ENCODE results near the gene GPRC5D.

GPRC5D gene

DNA sequence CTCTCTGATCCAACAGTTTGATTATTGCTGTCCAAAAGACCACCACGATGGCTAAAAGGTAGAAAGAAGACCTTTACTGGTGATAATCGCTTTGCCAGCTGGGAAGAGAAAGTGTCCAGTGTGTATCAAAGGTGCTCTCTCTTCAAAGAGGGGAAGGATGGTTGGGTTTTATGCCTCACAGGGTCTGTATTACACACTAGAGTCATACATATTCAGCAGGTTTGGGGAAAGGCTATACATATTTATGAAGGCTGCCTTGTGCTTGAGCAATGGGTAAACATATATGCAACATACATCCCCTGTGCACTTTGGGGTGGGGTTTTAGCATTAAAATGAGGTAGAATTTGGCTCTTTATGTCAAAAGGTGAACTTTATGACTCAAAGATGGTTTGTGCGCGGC, 18.2 kb downstream of the GPRC5D start:
- DNase-seq = no peak

DNA sequence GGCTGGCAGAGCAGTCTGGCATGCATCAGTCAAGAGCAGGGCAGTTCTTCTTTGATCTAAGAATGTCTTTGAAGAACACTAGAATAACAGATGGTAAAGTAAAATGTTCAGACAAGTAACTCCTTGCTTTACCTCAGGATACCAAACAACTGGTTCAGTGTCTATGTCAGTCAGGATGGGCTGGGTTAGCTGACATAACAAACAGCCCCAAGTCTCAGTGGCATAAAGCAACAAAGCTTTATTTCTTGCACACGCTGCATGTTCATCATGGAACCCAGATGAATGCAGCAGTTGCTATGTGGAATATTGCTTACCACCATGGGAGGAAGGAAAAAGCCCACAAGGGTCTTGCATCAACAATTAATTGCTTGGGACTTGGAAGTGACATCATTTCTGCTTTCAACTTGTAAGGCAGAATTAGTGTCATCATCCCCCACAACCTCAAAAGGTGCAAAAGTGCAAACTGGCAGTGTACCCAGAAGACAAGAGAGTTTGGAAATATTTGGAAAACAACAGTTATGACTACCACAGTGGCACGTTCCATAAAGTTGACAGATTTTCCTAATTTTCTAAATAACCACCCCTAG, 21.2 kb downstream of the GPRC5D start:
- no peak for DNase-seq

DNA sequence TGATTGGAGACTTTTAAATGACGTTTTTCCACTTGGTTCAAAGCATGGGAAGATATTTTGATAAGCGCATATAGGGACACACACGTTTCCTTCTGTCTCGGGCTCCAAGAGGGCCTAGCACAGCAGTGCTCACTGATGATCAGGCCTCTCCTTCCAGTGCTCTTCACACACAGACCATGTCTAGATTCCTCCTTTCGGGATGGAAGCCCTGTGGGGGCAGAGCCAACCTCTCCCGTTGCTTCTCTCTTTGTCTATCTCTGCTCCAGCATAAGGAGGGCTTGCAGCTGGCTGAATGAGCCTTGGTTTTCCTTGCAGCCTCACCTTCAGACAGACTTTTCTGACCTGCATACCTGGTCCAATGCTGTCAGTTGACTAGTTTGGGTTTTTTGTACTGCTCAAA, 22.3 kb downstream of the GPRC5D start:
- no peak for DNase-seq

DNA sequence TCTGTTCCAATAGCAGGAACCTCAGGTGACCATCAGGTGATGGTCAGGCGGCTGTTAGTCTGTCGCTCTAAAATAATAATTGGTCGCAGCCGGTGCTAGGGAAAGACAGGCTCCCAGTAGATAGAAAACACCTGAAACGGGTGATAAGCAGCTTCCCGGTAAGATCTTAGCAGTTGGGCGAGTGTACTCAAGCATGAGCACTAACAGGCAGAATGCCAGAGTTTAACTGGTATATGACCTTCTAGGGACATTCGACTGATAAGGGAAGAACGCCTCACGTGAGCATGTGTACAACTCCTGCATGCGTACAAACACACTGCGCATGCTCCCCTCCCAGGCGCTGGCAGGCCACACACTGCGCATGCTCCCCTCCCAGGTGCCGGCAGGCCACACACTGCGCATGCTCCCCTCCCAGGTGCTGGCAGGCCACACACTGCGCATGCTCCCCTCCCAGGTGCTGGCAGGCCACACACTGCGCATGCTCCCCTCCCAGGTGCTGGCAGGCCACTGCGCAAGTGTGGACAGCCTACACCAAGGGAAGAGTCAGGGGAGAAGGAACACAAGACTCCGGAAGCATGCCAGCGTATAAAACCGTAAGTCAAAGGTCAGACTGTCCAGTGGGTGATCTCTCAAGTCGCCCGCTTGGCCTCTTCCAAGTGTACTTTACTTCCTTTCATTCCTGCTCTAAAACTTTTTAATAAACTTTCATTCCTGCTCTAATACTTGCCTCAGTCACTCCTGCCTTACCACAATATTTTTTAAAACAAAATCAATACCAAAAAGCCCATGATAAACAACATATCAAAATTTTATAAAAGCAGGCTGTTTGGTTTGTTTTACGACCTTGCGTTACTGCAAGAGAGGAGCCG, 24.5 kb downstream of the GPRC5D start:
- DNase-seq = peak; percentile 15

DNA sequence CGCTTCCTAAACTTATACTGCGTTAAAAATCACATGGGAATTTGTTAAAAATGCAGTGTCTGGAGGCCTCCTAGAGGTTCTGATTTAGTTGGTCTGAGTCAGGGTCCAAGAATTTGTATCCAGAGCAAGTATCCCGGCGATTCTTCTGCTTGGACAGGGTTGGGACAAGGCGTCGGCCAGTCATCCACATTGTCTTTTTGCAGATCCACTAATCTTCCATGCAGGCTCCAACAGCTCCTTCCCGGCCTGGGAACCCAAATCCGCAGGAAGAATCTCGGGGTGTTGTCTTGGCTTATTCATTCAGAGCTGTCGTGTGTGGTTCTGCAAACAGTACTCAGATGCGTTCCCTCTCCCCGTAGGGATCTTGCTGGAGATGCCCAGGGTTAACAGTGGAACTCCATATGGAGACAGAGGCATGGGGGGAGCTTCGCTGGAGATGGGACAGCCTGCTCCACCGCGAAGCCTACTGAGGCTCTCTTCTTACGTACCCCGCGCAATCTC, 25.3 kb downstream of the GPRC5D start:
- DNase-seq = no peak

DNA sequence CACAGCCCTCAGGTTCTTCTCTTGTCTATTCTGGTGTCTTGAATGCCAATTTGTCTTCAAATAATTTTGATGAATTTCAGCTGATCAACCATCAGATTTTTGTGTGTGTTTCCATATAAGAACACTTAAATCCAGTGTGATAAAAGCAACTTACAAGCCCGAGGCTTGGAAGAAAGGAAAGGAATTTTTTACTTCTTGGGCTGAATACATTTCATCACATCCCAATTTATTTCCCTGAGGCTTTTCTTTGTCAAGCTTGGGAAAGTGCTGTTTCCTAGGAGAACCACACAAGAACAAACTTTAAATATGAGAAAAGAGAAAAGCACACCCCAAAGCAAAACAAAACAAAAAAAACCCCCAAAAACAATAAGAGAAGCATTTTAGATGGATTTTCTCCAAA, 26.6 kb downstream of the GPRC5D start:
- no peak for DNase-seq

DNA sequence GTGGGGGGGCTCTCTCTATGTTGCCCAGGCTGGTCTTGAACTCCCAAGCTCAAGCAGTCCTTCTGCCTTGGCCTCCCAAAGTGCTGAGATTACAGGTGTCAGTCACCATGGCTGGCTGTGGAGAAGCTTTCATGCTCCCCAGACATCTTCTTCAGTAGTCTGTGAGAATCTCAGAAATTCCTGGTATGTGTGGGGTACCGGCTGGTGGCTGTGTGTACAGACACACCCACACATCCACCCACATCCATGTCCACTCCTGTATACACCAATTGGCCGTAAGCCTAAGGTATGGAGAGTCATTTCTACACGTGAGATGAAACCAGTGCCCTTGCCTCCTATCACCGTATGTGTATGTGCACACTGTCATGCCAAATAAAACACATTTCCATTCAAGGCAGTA, 27.8 kb downstream of the GPRC5D start:
- DNase-seq = no peak

DNA sequence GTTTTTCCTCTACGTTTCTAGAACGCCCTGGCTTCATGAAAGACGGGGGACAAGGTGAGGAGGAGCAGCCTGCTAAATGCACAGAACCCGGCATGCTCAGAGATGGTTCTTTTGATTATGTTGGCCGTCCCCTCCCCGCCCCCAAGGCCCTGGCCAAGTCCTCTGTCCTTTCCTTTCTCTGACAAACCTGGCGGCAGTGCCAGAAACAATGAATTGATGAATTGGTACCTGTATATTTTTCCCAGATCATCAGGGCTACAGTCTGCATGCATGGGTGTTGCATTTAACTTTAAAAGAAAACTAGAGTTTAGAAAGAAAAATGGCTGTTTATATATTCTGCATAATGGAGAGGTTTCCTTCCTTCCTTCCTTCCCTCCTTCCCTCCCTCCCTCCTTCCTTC, 29.0 kb downstream of the GPRC5D start:
- no peak for DNase-seq

DNA sequence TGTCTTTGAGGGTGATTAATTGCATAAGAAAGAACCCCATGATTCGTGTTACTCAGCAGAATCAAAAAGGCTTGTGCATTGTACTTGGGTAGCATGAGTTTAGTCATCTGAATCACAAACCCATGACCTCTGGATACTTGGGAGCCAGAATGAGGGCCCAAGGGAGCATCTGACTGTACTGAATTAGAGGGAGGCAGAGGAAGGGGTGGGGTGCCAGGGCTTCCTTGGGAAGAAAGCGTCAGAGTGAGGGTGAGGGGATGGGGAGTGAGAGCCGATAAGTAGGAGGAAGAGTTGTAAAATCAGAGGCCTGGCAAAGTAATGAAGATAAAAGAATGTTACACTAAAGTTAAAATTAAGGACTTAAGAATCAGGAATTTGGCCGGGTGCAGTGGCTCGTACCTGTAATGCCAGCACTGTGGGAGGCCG, 29.8 kb downstream of the GPRC5D start:
- DNase-seq = no peak

DNA sequence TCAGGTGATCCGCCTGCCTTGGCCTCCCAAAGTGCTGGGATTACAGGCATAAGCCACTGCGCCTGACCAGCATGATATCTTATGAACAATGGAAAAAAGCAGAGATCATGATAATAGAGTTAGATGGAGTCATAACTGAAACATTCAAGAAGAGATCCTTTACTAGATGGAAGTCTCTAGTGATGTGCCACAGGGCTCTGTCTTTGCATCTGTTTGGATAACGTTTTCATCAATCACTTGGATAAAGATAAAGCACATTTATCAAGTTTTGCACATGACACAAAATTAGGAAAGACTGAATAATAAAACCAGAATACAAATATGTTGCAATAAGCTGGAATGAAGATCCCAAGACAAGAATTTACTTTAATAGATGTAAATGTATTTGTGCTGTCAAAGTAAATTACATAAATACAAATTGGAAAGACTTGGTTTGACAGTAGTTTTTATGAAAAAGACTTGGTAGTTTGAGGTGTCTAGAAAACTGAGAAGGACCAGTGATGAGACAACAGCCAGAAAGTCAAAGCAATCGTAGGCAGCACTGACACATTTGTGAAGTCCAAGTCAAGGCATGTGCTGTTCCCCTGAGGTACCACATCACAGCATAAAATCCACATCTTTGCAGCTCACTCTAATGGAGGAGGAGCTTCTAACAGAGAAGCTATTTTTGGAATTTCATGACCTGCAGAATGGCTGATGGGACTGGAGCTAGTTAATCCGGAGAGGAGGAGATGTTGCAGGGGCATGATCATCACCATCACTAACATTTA, 32.1 kb downstream of the GPRC5D start:
- no peak for DNase-seq

DNA sequence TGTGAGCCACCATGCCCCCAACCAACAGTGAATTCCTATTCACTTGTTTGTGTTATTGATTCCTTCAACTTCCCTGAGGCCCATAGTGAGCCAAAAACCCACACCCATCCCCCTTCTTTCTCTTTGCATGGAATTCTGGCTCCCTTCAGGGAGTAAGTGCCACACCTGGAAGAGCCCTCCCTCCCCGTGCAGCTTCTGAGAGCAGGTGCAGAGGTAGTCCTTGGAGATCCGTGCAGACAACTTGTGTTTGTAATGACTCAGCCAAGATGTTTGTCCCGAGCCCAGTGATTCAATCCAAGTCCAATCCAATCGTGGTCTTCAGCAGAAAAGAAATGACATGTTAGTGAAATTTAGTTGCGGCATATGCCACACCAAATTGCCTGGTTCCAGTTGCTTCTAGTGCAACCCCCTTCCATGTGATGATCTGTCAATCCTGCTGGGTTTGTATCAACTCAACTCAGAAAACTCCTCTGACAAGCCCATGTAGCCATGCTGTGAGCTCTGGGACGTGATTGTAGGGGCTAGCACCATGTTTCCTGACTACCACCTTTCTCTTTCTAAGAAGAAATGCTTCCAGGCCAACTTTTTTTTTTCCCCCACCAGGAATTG, 33.1 kb downstream of the GPRC5D start:
- DNase-seq = no peak

DNA sequence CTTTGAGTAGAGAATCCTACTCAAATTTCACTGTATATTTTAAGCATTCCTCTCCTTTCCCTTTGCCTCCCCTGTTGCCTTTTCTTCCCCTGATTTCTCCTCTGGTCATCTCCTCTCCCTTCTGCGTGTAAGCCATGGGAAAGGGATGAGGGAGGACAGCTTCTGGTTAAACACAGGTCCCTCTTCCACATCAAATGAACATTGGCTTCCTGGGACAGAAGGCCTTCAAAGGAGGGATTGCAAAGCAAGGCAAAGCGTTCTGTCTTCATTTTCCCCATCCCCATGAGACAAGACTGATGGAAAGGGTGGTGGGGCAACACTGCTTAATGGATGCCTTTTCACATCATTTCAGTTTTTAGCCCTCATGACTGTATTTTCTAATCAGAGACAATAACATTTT, 34.5 kb downstream of the GPRC5D start:
- DNase-seq = no peak

DNA sequence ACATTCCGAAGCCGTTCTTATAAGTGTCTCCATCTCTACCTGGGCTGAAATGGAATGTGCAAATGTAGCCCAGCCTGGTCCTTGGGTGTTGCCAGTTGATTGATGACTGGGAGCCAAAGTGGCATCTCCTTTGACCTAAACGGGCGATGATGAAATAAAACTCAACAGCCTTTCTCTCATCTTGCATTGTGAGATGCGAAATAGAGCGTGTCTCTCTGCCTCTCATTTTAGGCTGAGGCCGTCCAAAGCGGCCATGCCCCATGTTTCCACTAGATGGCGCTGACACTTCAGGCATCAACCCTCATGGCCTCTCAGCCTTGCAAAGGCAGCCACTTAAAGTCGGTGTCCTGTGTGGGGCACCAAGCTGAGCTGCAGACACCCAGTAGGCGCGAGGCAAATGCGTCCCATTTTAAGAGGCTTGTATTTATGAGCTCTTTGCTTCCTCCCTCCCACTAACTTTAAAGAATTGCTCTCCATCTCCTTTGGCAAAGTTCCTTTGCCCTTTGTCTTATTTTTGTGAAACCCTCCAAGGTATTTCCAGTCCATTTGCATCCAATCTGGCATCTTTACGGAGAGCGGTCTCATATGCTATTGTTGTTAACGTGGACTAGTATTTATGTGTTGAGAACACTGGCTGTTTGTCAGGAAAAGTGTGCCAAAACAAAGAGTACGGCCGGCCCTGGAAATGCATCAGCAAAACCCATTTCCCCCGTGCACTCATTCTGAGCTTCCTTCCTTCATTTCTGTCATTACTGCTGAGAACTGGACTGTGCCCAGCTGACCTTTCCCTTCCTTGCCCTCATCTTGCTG, 35.6 kb downstream of the GPRC5D start:
- DNase-seq = peak; percentile 88

DNA sequence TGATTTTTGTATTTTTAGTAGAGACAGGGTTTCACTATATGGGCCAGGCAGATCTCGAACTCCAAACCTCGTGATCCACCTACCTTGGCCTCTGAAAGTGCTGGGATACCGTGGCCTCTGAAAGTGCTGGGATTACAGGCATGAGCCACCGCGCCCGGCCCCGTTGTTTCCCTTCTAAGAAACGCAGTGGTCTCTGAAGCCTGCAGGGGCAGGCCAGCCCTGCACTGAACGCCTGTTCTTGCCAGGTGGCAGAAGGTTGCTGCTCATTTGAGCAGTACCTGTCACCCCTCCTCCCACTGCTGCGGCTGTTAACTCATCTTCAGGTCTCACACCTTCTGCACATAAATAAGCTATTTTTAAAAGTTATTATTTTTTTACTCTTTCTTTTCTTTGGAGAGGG, 36.3 kb downstream of the GPRC5D start:
- DNase-seq = no peak

DNA sequence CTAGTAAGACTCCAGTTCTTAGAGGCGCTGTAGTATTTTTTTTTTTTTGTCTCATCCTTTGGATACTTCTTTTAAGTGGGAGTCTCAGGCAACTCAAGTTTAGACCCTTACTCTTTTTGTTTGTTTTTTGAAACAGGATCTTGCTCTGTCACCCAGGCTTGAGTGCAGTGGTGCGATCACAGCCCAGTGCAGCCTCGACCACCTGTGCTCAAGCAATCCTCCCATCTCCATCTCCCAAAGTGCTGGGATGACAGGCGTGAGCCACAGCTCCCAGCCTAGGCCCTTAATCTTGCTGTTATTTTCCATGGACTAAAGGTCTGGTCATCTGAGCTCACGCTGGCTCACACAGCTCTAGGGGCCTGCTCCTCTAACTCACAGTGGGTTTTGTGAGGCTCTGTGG, 39.3 kb downstream of the GPRC5D start:
- DNase-seq = no peak

DNA sequence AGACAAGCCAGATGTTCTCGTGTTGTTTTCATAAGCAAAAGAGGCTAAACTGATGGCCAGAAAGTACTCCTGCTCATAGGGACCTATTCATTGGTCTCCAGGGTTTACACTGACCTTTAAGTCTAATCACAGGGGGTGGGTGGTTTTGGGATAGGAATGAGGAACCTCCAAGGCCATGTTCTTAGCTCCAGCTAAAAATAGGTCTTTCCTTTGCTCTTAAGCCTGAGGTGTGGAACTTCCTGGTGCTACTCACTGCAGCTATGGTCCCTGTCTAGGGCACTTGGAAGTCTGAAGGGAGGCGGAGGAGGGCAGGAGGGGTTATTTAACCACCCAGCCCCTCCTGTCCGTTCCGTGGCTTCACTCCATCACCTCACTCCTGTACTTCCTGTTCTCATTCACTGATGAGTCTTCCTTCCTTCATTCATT, 42.0 kb downstream of the GPRC5D start:
- no peak for DNase-seq

DNA sequence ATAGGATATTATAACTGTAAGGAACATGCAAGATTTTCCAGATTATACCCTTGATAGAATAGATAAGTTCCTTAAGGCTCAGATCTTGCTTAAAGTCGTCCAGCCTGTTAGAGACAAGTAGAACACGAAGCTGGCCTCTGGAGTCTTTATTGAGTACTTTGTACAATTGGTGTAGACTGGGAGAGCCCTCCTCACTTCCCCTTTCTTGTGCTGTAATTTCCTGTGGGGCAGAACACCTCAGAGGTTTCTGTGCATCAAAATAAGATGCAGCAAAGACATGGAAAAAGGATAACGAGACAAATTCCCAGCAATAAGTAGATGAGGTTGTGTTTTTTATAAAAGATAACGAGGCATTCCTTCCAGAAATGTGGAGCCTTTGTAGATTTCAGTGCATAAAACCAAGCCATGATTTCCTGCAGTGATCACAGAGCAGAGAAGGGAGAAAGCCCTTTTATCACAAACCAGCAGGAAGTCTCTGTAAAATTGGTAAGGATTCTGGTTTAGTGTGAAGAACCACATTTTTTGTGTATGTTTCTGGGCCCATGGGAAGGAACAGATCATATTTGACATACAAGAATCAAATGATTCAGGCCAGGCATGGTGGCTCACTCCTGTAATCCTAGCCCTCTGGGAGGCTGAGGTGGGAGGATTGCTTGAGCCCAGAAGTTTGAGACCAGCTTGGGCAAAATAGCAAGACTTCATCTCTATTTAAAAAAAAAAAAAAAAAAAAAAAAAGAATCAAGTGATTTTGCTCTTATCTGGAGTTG, 42.6 kb downstream of the GPRC5D start:
- no peak for DNase-seq

DNA sequence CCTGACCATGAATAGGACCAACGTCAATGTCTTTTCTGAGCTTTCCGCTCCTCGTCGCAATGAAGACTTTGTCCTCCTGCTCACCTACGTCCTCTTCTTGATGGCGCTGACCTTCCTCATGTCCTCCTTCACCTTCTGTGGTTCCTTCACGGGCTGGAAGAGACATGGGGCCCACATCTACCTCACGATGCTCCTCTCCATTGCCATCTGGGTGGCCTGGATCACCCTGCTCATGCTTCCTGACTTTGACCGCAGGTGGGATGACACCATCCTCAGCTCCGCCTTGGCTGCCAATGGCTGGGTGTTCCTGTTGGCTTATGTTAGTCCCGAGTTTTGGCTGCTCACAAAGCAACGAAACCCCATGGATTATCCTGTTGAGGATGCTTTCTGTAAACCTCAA, 43.3 kb downstream of the GPRC5D start:
- no peak for DNase-seq

DNA sequence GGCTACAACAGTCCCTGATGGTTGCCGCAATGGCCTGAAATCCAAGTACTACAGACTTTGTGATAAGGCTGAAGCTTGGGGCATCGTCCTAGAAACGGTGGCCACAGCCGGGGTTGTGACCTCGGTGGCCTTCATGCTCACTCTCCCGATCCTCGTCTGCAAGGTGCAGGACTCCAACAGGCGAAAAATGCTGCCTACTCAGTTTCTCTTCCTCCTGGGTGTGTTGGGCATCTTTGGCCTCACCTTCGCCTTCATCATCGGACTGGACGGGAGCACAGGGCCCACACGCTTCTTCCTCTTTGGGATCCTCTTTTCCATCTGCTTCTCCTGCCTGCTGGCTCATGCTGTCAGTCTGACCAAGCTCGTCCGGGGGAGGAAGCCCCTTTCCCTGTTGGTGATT, 43.7 kb downstream of the GPRC5D start:
- DNase-seq = no peak

DNA sequence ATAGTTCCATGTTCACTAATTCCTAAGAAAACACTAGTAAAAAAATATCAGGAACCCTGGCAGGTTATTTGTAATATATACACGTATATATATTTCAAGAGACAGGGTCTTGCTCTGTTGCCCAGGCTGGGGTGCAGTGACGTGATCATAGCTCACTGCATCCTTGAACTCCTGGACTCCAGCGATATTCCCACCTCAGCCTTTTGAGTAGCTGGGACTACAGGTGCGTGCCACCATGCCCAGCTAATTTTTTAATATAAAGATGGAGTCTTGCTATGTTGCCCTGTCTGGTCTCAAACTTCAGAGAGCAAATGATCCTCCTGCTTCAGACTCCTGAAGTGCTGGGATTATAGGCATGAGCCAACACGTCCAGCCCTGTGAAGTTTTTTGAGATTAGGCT, 44.4 kb downstream of the GPRC5D start:
- DNase-seq = no peak

All from stimulated activated CD4-positive, alpha-beta T cell treated with anti-CD3 and anti-CD28 coated beads, Interleukin-15, amount 100 ng/mL, for 24 hours (primary cell).